Mucosa of gallbladder (tissue), 1 donor: ENCODE results near the gene TCF25. TPM values are rescaled to one million over a fixed set of nuclear protein-coding genes. Genes with fewer than 3 reads are reported as not detected.
A peak's percentile ranks its signal among the peaks of the same experiment; 100 is the strongest.
"Not testable (repeated sequence)": the region's sequence is repeated elsewhere in the genome, so short reads cannot be mapped to it uniquely, and the experiment has no call there.

Source experiments
- DNase-seq: peaks from one replicate; pipeline ENCODE4 v3.0.0-alpha.2; 2020; ENCODE audit warnings: low spot score
- total RNA-seq: library from RNA; stranded (reverse); gene quantifications from one replicate; pipeline ENCODE4 v1.2.1, GENCODE V29; 2021
- donor health status: DM: no; HTN: no; CAD: no.

The TCF25 gene
- total RNA-seq, 1 donor from 2014 or later, result 175 TPM

DNA sequence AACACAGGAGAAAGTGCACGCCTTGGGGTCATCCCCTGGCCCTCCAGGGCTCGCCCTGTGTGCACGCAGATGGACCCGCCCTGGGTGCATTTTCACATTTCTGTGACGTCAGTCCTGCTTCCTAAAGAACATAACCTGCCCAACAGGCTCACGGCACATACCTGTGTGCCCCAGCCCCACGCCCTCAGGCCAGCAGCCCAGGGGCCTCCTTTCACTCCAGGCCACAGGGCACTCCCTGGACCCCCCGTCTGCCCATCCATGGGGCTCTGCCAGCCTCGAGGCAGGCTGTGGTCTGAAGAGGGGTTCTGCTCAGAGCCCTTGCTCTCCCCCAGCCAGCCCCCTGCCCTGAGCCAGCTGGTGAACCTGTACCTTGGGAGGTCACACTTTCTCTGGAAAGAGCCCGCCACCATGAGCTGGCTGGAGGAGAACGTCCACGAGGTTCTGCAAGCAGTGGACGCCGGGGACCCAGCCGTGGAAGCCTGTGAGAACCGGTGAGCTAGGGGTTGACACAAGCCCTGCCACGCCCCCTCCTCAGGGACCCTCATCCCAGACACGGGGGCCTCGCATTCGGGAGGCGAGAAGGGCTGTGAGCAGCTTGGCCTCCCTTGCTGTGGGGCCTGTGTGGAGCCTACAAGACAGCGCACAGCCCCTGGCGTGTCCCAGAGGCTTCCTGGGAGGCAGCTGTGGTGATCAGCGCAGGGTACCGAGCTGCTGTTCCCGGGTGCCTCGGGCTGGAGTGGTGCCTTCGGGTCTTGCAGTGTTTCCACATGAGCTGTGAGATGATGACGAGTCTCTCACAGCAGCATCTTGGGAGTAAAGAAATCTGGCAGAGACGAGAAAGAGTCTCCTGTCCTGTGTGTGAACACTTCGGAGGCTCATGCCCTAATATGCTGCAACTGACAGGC, 31.5 kb downstream of the TCF25 start:
- DNase-seq, result no peak

DNA sequence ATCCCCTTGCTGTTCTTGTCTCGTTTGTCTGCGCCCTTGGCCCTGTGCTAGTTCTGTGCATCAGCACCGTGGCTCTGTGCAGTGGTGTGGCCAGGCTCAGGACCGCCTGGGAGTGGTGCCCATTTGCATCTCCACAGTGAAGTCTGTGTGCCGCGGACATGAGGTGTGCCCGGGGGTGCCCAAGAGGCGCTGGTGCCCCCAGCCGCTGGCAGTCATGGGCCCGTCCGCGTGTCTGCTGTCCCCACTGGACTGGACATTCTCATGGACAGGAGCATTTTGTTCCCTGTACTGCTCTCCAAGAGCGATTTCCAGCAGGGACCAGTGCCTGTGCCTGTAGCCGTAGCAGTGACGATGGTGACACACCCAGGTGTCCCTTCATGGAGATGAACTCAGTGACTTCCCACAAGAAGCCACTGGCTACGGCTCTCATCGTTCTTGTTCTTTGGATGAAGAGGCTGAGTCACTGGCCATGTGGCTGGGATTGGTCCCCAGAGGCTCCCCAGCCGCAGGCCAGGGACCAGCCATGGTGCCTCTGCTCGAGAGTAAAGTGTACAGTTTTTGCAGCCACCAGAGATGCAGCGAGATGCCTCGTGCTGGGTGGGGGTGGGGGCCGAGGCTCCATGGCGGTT, 32.2 kb downstream of the TCF25 start:
- DNase-seq, result no peak

DNA sequence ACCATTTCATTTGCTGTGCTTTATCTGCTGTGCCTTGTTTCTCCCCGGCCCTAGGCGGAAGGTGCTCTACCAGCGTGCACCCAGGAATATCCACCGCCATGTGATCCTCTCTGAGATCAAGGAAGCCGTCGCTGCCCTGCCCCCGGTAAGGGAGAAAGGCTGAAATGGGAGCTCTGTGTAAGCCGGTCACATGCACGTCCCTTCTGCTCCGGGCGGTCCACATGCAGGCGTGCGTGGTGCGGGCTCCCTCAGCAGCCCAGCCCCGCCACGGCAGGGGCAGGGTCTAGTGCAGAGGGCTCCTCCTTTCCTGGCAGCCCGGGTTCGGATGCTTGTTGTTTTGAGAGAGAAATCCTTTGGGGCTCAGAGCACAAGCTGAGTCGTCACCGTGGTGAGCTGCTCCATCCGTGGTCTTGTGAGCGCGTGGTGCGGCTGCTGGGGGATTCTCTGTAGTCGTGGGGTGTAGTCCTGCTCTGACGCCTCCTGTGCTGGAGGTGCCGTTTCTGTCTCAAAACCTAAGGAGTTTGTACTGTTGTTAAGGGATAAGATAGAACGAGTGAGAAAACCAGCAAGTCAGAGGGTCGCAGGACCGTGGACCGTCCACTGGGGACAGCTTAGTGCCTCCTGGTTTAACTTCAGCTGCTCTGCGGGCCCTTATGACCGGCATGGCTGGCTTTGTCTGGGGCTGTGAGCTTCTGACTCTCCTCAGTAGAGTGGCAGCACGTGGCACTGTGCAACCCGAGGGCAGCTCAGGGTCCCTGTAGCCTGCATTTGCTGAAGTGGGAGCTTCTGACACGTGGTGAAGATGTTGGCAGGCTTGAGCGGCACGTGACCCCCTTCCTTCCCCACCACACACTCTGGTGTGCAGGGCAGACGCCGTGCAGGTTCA, 33.0 kb downstream of the TCF25 start:
- no peak for DNase-seq

- DNase-seq, result no peak
Measured at GRCh38 chr16:89907055-89907814, 33.8 kb downstream of the TCF25 start.

- DNase-seq, result no peak
Measured at GRCh38 chr16:89908236-89908635, 34.8 kb downstream of the TCF25 start.

DNA sequence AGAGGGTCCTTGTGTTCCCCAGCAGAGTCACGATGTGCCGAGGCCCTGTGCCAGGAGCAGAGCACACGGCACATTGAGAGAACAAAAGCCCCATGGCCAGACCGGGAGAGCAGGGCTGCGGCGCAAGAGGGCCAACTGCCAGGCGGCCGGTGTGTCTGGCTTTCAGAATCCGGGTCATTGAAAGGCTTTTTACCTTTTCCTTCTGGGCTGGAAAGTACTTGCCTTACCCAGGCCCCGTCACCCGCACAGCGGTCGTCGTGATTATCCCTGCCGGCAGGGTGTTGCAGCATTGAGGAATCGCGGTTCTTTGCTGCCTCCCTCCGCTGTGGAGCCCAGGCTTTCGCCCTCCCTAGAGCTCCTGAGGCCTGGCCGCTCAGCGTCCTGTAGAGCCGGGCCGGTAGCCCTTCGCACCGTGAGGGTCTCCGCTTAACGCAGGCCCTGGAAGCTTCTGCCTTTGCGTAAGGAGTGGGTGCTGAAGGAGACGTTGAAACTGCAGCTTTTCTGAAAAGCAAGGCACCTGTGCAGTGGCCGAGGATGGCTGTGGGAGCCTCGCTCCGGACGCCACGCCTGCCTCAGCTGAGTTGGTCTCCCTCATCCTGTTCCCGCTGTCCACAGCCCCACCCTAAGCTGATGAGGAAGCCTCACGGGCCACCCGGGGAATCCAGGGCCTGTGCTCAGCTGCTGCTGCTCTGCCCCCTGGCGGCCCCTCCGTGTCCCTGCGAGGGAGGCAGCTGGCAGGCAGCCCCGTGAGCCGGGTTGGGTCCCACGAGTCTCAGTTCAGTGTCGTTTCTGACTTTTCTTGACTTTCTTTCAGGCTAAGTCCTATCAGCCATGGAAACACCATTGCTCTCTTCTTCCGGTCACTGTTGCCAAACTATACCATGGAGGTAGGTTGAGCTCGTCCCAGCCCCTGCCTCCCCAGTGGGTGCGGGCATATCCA, 36.7 kb downstream of the TCF25 start:
- peak; percentile 74 for DNase-seq

DNA sequence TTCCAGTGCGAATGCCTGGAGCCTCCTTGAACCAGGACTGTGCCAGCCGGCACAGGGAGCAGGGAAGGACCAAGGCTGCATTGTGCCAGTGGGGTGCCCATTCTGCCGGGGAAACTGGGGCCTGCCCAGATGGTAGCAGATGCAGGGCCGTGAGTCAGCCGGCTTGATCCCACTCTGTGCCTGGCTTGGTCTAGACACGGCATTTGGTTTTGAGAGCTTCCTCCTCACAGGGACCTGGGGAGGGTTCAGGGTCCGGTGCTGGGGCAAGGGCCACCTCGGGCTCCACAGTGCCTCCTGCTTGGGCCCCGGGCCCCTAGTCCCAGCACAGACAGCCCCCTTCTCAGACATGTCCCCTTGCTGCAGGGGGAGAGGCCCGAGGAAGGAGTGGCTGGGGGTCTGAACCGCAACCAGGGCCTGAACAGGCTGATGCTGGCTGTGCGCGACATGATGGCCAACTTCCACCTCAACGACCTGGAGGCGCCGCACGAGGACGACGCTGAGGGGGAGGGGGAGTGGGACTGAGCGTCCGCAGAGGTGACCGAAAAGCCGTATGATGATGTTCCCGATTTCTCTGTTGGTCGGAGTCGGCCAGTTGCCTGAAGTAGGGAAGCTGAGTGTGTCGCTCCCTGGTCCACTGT, 37.4 kb downstream of the TCF25 start:
- no peak for DNase-seq

DNA sequence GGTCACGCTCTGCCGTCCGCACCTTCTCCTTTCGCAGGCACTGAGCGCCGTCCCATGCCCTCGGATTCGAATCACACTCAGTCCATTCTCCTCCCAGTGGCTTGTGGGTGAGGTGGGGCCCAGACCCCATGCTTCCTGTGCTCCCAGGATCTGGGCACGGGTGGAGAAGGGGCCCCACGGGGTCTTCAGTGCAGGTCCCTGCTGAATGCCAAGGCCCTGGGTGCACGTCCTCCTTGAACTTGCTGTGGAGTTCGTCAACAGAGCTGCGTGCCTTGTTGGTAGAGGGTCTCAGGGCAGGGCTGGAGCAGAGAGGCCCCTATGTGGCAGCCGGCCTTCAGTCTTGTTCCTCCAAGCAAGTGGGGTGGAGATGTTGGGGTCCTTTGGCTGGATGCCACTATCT, 38.0 kb downstream of the TCF25 start:
- DNase-seq, result no peak

GRCh38 chr16:89912143-89912542, 38.8 kb downstream of the TCF25 start:
- no peak for DNase-seq

DNA sequence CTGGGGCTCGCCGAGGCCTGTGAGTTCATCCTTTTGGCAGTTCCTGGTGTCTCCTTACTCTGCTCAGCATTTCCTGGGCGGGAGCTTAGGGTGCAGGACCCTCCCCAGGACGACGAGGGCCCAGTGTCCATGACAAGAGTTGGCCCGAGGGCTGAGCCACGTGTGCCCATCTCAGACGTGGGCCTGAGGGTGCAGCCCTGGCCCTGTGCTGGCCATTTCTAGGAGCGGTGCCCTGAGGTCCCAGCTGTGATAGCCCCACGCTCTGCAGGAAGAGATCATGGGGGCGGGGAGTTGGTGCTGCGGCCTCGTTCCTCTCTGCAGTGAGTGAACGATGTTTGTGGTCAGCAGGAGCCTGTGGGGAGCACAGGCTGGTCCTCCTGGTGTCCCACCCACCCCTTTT, 39.2 kb downstream of the TCF25 start:
- DNase-seq, result no peak

- no peak for DNase-seq
Measured at GRCh38 chr16:89913408-89914387, 40.3 kb downstream of the TCF25 start.

DNA sequence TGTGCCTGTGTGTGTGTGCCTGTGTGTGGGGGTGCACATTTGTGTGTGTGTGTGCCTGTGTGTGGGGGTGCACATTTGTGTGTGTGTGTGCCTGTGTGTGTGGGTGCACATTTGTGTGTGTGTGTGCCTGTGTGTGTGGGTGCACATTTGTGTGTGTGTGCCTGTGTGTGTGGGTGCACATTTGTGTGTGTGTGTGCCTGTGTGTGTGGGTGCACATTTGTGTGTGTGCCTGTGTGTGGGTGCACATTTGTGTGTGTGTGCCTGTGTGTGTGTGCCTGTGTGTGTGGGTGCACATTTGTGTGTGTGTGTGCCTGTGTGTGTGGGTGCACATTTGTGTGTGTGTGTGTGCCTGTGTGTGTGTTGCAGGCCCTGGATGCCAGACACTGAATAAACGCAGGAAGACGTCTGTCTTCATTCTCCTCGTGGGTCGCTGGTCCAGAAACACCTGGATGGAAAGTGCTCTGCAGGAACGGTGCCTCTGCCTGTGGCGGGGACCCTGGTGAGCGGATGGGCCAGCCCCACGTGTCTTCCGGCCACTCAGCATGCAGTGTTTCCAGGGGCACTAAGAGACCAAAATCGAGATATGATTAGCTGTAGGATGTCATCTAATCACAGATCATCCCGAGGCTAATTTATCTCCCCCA, 41.4 kb downstream of the TCF25 start:
- DNase-seq, result not testable (repeated sequence)

DNA sequence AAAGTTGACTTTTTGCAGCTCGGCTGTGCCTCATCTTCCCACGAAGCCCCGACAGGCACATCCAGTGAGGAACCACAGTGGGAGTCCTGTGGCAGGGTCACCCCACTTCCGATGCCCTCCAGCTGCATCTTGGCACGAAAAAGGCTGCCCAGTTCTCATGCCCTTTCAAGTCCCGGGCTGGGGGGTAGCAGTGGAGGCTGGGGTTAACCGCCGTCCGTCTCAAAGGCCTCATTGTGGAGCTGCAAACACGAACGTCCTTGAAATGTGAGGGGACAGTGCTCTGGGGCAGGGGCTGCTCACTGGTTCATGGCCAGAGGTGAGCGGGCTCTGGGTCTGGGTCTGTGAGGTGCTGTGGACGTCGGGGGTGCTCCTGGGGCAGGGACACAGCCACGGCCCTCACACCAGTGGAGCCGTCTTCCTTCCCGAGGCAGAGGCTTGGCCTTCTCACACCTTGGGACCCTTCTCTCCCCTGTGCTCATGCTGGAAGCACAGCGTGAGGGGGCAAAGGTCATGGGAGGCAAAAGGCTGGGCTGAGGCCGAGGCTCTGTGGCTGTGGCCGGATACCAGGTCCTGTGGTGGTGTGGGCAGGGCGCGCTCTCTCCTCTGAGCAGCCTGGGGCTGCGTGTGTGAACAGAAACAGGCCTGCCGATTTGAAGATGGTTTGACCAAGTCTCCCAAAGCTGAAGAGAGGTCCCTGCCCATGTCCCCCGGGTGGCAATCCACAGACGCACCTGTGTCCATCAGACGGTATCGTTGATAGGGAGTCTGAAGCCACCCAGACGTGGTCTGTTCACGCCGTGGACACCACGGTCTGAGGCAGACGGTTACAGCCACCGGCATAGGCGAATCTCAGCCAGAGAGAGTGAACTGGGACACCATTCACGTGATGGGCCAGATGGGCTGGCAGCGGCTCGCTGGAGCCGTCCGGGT, 42.2 kb downstream of the TCF25 start:
- no peak for DNase-seq

GRCh38 chr16:89917773-89918452, 44.5 kb downstream of the TCF25 start:
- peak; percentile 53 for DNase-seq

GRCh38 chr16:89918453-89919347, 45.3 kb downstream of the TCF25 start, which contains the start of gene MC1R:
TSS of gene MC1R (plus strand) at chr16:89918862. CDS start at chr16:89919259, 397 bp downstream.
- no peak for DNase-seq
